NT2/D1 (cell line): ENCODE results near the gene INTS1.
A peak's percentile ranks its signal among the peaks of the same experiment; 100 is the strongest.

ENCODE experiments used
- DNase-seq: peaks from one replicate; pipeline ENCODE4 v3.0.0-alpha.2; 2011; ENCODE audit warnings: low read depth, low spot score
- H3K27me3 ChIP-seq: 2 replicates; pipeline ENCODE4 v1.6.0; 2011; ENCODE audit warnings: mild to moderate bottlenecking; ENCODE audit not compliant: insufficient read length, insufficient read depth
- H3K36me3 ChIP-seq: 2 replicates; pipeline ENCODE4 v1.6.1; 2011; ENCODE audit warnings: mild to moderate bottlenecking, low read length, mixed read lengths; ENCODE audit not compliant: insufficient read depth, insufficient read length
- H3K4me1 ChIP-seq: 2 replicates; pipeline ENCODE4 v1.5.1; 2011; ENCODE audit not compliant: insufficient read depth, insufficient read length
- H3K4me3 ChIP-seq: 2 replicates; pipeline ENCODE4 v1.5.1; 2011; ENCODE audit warnings: low read depth; ENCODE audit not compliant: insufficient read length
- H3K9ac ChIP-seq: 2 replicates; pipeline ENCODE4 v1.6.0; 2011; ENCODE audit warnings: low read depth; ENCODE audit not compliant: insufficient read length
- H3K9me3 ChIP-seq: 2 replicates; pipeline ENCODE4 v1.5.1; 2011; ENCODE audit warnings: mild to moderate bottlenecking, low read length; ENCODE audit not compliant: insufficient read depth
- SUZ12 ChIP-seq: IDR thresholded peaks from 2 replicates; pipeline ENCODE4 v1.6.1; 2011; ENCODE audit not compliant: insufficient read length, insufficient read depth; ENCODE audit errors: extremely low read depth
- YY1 ChIP-seq: IDR thresholded peaks from 2 replicates; pipeline ENCODE4 v1.6.1; 2011; ENCODE audit not compliant: insufficient read length, insufficient read depth
- ZNF274 ChIP-seq: IDR thresholded peaks from 2 replicates; pipeline ENCODE4 v1.6.1; 2011; ENCODE audit warnings: mild to moderate bottlenecking, low read depth, low read length

Gene INTS1

DNA sequence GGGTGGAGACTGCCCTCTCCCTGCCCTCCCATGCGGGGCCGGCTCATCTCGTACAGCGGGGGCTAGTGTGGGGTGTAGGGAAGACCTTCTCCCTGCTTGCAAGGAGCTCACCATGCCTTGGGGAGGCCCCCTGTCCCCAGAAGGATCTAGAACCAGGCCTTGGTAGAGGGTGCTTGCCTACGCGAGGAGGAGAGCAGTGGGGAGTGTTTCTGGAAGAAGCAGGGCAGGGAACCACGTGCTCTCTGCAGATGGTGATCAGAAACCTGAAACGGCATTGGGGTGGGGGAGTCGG is 29.0 kb upstream of the INTS1 start:
- no peaks in the 10 kb centered on the region for H3K36me3 ChIP-seq
- no peak overlapping the region for H3K4me3 ChIP-seq
- H3K9me3 ChIP-seq = no peaks in the 10 kb centered on the region
- H3K9ac ChIP-seq = peak overlapping the region; percentile 29
- H3K27me3 ChIP-seq = peaks cover 19% of the 10 kb centered on the region
- peaks cover 57% of the 10 kb centered on the region for H3K4me1 ChIP-seq
- TF ChIP-seq ZNF274 (no peak), SUZ12 (no peak), YY1 (no peak)
- DNase-seq = no peak

GRCh38 chr7:1532456-1533254 is 28.5 kb upstream of the INTS1 start:
- H3K4me1 ChIP-seq = peaks cover 54% of the 10 kb centered on the region
- H3K9ac ChIP-seq = peak overlapping the region; percentile 29
- no peaks in the 10 kb centered on the region for H3K9me3 ChIP-seq
- TF ChIP-seq SUZ12 (no peak), ZNF274 (no peak)
- H3K27me3 ChIP-seq = peaks cover 19% of the 10 kb centered on the region
- no peaks in the 10 kb centered on the region for H3K36me3 ChIP-seq
- DNase-seq = no peak
- H3K4me3 ChIP-seq = peak overlapping the region; percentile 50

- TF ChIP-seq ZNF274 (no peak), SUZ12 (no peak), YY1 (no peak)
- DNase-seq = no peak
- Histone ChIP-seq H3K4me3 (peak overlapping the region; percentile 50), H3K9ac (no peak overlapping the region), H3K9me3 (no peaks in the 10 kb centered on the region), H3K36me3 (no peaks in the 10 kb centered on the region), H3K27me3 (peaks cover 19% of the 10 kb centered on the region), H3K4me1 (peaks cover 49% of the 10 kb centered on the region)
Measured at GRCh38 chr7:1531979-1532455, 27.8 kb upstream of the INTS1 start.

DNA sequence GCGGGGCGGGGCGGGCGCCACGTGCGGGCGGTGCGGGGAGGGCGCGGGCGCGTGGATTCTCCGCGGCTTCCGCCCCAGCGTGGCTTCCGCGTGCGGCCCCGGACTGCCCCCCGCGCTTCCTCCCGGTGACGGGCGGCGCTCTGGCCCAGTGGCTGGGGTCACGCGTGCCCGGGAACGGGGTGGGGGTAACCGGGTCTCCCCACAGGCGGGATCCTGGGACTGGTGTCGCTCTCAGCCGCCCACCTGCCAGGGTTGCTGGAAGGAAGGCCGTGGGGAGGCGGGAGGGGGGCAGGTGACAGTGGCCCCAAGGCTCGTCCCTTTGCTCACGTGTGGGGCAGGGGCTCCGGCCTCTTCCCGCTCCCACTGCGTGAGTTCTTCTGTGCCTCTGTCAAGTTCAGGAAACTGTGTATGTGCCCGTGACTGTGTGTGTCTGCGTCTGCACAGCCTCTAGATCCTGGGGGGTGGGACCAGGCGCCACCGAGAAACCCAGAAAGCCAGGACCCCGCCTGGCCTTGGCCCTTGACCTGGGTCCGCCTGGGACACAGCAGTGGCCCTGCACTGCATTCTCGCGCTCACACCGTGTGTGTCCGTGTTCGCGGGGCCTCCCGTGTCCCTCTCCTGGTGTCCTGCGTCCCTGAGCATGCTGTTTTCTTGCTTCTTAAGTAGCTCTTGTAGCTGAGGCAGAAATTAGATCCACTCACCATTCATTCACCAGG is 27.2 kb upstream of the INTS1 start:
- Histone ChIP-seq H3K4me1 (peaks cover 47% of the 10 kb centered on the region), H3K9me3 (no peaks in the 10 kb centered on the region), H3K4me3 (peak overlapping the region; percentile 50), H3K9ac (peak overlapping the region; percentile 76), H3K27me3 (peaks cover 19% of the 10 kb centered on the region), H3K36me3 (no peaks in the 10 kb centered on the region)
- no peak for TF ChIP-seq SUZ12
- no peak for TF ChIP-seq ZNF274
- TF ChIP-seq YY1 = no peak
- DNase-seq = no peak

DNA sequence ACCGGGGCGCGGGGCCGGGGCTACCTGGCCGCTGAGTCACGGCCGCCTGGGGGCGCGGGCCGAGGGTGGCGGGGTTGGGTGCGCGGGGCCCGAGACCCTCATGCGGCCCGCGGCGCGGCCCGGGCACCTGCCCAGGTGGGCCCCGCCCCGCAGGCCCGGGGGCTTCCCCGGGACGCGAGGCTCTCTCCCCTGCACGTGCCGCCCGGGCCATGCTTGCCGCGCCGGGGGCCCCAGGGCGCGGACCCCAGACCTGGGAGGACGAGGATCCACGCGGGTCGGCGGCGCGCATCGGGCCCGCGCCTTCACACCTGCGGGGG is 26.7 kb upstream of the INTS1 start:
- no peaks in the 10 kb centered on the region for H3K36me3 ChIP-seq
- peaks cover 19% of the 10 kb centered on the region for H3K27me3 ChIP-seq
- H3K9ac ChIP-seq = peak overlapping the region; percentile 32
- H3K4me3 ChIP-seq = peak overlapping the region; percentile 50
- no peaks in the 10 kb centered on the region for H3K9me3 ChIP-seq
- no peak for DNase-seq
- H3K4me1 ChIP-seq = peaks cover 44% of the 10 kb centered on the region
- TF ChIP-seq YY1 (no peak), ZNF274 (no peak), SUZ12 (no peak)

GRCh38 chr7:1529383-1530116 is 25.4 kb upstream of the INTS1 start:
- peaks cover 40% of the 10 kb centered on the region for H3K4me1 ChIP-seq
- H3K9ac ChIP-seq = no peak overlapping the region
- H3K4me3 ChIP-seq = no peak overlapping the region
- DNase-seq = no peak
- no peaks in the 10 kb centered on the region for H3K36me3 ChIP-seq
- H3K9me3 ChIP-seq = no peaks in the 10 kb centered on the region
- no peak for TF ChIP-seq ZNF274
- no peak for TF ChIP-seq YY1
- no peak for TF ChIP-seq SUZ12
- peaks cover 19% of the 10 kb centered on the region for H3K27me3 ChIP-seq

GRCh38 chr7:1526271-1526754 is 22.1 kb upstream of the INTS1 start:
- TF ChIP-seq SUZ12 (no peak), ZNF274 (no peak), YY1 (no peak)
- Histone ChIP-seq H3K4me1 (peaks cover 18% of the 10 kb centered on the region), H3K36me3 (no peaks in the 10 kb centered on the region), H3K4me3 (no peak overlapping the region), H3K9me3 (no peaks in the 10 kb centered on the region), H3K9ac (peak overlapping the region; percentile 63), H3K27me3 (peaks cover 2% of the 10 kb centered on the region)
- DNase-seq = no peak
